Stimulated activated CD8-positive, alpha-beta memory T cell treated with anti-CD3 and anti-CD28 coated beads, Interleukin-15, amount 100 ng/mL, for 1 hour (primary cell): ENCODE results near the gene NOLC1.
"Not testable (repeated sequence)": the region's sequence is repeated elsewhere in the genome, so short reads cannot be mapped to it uniquely, and the experiment has no call there.

ENCODE experiments used
- DNase-seq: peaks from one replicate; pipeline ENCODE4 v3.0.0-alpha.2; 2020; ENCODE audit warnings: low read depth

The NOLC1 gene

DNA sequence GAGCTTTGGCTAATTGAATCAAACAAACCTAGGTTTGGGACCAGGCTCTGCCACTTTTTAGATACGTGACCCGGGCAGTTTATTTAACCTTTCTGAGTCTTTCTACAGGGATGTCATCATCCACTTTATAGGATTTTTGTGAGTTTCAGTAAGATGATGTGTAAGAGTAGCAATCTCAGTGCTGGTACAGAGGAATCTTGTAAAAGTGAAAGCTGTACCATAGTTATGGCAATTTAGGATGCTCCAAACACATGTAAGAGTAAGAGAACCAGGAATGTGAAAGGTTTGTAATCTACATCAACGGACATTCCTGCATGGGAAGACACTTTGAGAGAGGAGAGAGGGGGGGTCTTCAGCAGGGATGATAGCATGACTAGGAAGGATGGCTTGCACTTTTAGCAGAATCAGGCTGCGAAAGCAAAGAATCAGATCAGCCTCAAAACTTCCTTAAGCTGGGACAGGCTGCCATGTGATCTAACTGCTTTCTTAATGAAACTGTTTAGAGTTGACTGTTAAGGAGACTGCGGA, 968 bp downstream of the NOLC1 start:
- no peak for DNase-seq

DNA sequence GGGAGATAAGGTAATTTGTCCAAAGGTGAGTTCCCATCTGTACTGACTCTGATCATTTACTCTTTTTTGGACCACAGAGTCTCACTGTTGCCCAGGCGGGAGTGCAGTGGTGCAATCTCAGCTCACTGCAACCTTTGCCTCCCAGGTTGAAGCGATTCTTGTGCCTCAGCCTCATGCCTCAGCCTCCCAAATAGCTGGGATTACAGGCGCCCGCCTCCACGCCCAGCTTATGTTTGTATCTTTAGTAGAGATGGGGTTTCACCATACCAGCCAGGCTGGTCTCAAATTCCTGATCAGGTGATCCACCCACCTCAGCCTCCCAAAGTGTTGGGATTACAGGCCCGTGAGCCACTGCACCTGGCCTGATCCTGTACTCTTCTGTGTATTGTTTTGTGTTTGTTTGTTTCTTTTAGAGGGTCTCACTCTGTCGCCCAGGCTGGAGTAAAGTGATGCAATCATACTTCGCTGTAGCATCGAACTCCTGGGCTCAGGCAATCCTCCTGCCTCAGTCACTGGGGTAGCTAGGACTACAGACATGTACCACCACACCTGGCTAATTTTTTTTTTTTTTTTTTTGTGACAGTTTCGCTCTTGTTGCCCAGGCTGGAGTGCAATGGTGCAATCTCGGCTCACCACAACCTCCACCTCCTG, 2.4 kb downstream of the NOLC1 start:
- DNase-seq: no peak

DNA sequence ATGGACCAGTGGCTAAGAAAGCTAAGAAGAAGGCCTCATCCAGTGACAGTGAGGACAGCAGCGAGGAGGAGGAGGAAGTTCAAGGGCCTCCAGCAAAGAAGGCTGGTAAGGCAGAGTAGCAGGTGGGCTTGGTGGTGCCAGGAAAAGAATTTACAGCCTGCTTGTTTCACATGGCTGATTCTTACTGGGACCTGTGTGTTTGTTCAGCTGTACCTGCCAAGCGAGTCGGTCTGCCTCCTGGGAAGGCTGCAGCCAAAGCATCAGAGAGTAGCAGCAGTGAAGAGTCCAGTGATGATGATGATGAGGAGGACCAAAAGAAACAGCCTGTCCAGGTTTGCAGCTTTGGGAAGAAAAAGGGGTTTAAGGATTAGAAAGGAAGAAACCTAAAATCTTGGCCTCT, 5.0 kb downstream of the NOLC1 start:
- DNase-seq: no peak

DNA sequence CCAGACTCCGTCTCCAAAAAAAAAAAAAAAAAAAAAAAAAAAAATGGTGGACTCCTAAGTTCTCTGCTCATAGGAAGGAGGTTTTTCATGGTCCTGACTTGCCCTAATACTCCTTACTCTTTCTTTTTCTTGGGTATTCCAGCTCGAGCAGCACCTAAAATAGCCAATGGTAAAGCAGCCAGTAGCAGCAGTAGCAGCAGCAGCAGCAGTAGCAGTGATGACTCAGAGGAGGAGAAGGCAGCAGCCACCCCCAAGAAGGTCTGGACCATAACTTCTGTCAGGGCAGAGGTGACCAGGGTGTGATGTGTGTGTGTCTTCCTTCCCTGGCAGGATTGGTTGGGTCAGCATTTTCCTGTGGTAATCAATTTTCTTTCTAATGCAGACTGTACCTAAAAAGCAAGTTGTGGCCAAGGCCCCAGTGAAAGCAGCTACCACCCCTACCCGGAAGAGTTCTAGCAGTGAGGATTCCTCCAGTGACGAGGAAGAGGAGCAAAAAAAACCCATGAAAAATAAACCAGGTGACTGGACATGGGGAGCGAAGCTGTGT, 6.9 kb downstream of the NOLC1 start:
- DNase-seq: no peak

DNA sequence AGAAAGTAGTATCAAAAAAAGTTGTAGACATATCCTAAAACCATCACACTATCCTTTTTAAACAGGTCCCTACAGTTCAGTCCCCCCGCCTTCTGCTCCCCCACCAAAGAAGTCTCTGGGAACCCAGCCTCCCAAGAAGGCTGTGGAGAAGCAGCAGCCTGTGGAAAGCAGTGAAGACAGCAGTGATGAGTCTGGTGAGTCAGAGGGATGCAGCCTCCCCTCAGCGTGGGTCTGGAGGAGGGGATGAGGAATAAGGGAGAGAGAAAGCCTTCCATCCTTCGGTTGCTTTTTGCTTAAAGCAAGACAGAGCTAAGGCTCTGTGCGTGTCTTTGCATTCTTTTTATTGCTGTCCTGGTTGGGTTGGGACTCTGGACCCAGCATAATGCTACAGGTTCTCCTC, 7.6 kb downstream of the NOLC1 start:
- DNase-seq: no peak

DNA sequence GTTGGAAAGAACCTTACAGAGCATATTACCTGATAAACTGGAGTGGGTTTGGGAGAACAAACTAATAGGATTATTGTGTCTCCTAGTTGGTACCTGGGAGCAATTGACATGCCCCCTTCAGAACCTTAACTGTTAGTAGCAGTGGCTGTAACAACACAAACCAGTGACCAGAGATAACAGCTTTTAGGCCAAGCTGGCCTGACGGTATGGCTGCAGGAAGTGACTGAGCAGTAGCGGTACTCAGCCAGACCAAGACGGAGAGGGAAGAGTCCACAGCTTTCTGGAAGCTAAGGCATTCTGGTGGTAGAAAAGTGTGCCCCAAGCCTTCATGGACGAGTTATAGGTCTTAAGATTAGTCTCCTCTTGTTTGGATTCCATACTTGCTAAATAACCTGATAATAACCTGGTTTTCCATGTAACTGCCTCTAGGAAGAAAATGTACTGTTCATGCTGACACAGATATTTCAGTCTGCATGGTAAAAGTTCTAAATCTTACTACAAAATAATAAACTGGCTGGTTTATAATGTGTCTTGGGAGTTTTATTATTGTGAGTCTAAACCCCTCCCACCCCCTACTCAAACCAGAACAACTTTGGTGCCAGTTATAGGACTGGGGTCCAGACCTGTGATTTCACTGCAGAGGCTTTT, 11.3 kb downstream of the NOLC1 start:
- DNase-seq: no peak

DNA sequence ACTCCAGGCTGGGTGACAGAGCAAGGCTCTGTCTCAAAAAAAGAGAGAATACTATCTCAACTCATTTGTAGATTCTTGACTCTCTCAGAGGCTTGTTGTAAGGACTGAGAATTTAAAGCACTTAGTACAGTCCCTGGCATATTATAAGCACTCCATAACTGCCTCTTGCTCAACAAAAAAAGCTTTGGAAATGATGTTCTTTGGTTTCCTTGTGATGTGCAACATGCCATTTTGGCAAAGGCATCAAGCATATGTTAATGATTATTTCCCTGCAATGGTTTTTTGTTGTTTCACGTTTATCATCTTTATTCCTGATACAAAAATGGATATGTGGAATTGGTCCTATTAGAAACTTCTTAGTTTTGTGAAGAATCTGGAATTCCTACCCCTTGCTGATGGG, 15.7 kb downstream of the NOLC1 start:
- DNase-seq: no peak

DNA sequence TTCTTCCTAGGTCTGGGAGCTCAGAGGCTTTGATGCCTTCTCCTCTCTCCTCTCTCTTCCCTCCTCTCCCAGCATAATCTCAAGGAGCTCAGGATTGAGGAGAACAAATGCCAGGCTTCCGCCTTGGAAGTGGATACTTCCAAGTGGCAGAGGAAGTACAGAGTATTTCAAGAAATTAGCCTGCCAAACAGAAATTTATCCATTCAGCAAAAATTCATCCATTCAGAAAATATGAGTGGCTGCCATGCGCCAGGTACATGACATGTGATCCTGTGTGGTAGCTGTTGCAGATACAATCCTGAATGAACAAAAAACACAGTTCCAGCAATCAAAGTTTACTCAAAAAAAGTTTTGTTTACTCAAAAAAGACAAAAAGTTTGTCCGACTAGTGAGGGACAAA, 18.4 kb downstream of the NOLC1 start:
- no peak for DNase-seq

DNA sequence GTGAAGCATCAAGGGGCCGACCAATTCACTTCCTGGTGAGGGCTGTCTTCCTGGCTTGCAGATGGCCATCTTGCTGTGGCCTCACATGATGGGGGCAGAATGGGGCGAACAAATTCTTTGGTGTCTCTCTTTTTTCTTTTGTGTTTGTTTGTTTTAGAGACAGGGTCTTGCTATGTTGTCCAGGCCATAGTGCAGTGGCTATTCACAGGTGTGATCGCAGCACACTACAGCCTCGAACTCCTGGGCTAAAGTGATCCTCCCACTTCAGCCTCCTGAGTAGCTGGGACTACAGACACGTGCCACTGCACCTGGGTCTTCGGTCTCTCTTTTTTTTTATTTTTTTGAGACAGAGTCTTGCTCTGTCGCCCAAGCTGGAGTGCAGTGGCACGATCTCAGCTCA, 20.1 kb downstream of the NOLC1 start:
- DNase-seq: no peak

DNA sequence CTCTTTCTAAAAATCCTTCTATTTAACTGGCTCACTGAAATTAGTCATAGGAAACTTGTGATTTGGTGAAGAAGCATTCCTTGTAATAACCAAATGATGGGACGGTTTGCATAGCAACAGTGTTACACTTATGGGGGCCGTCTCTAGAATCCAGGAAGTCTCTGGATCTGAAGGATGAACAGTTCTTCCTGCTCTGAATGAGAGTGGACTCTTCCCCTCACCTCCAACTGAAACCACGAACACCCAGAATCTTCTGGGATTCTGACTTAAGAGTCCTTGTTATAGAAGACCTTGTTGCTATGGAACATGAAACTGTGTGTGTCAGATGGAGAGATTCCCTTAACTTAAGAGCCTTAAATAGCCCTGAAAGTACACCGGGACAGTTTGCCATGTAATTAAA, 23.2 kb downstream of the NOLC1 start:
- no peak for DNase-seq

DNA sequence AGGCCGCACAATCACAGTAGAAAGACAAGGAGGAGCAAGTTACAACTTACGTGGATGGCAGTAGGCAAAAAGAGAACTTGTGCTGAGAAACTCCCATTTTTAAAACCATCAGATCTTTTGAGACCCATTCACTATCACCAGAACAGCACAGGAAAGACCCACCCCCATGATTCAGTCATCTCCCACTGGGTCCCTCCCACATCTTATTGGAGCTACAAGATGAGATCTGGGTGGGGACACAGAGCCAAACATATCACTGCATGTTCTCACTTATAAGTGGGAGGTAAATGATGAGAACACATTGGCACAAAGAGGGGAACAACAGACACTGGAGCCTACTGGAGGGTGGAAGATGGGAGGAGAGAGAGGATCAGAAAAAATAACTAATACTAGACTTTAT, 32.4 kb downstream of the NOLC1 start:
- no peak for DNase-seq

DNA sequence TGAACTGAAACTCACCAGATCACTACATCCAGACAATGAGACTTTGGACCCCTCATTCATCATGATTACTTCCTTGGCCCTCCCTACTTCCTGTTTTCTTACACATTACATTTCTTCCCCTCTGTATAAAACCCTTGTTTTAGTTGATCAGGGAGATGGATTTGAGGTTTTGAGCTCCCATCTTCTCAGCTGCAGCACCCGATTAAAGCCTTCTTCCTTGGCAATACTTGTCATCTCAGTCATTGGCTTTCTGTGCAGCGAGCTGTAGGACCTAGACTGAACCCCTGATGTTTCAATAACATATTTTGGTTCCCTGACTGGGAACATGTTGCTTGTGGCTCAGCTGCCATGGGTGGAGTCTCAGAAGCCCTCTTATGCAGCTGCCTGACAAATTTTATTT, 33.1 kb downstream of the NOLC1 start:
- no peak for DNase-seq

DNA sequence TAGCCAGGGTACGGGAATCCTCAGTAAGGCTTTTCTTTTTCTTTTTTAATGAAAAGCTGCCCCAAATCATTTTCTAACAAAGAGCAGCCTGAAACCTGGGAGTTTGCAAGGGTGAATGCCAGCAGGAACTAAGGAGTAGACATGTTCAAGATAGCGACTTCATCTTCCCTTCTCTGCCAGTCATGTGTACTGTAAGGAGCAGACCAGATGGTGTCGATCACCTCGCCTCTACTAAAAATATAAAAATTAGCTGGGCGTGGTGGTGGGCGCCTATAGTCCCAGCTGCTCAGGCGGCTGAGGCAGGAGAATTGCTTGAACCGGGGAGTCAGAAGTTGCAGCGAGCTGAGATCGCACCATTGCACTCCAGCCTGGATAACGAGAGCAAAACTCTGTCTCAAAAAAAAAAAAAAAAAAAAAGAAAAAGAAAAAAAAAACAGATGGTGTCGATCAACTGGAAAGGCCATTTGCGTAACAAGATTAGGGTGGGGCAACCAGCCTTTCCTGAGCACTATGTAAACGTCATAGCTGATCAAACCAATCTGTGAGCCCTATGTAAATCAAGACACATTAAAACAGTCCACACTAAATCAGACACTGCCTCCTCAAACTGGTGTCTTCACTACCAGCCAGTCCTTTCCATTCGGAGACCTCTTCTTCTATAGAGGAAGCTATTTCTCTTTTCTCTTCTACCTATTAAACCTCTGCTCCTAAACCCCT, 33.8 kb downstream of the NOLC1 start:
- DNase-seq: no peak

DNA sequence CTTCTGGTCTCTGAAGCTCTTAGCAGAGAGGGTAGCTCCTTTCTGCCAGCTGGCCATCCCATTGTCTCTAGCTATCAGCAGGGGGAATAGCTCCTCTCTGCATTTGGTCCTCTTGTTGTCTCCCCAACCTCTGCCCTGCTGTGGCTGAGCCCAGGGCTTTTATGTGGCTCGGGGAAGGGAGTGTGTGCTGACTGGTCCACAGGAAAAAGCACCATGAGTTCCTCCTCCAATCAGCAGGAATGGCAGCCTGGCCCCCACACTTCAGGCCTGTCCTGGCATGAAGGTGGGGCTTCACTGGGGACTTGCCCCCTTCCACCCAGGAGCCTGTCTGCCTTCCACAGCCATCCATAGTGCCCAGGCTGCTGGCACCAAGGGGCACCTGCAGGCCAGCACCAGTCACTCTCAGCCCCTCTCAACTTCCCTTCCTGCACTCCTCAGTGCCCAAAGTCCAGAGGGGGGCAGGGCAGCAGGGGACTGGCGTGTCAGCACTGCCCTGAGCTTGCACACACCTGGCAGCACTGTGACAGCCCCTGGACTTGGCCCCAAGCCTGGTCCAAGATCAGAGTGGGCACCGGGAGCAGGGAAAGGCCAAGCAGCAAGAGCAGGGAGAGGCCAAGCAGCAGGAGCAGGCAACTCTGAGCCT, 36.2 kb downstream of the NOLC1 start:
- no peak for DNase-seq

DNA sequence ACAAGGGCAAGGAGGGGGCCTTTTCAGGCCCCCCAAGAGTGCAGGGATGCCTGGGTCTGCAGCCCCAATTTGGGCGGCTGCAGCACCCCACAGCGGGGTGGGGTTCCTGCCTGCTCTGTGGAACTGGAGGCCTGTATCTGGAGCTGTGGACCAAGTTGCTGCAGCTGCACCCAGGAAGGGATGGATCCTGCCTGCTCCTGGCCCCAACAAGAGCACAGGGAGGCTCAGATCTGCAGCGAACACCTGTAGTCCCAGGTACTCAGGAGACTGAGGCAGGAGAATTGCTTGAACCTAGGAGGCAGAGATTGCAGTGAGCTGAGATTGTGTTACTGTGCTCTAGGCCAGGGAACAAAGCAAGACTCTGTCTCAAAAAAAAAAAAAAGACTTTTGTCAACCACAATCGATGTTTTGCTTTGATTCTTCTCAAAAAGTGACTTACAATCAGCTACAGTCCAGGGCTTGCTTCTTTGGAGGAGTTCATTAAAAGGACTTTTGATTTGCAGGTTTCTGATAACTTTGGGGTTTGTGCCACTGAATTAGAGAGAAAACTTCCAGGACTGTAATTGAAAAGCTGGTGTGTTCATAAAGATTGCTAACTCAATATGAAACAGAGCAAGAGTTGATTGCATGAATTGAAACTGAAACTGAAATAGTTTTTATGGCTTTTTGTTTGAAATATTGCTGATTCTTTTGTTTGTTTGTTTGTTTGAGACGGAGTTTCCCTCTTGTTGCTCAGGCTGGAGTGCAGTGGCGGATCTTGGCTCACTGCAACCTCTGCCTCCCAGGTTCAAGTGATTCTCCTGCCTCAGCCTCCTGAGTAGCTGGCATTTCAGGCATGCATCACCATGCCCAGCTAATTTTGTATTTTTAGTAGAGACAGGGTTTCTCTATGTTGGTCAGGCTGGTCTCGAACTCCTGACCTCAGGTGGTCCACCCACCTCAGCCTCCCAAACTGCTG, 37.0 kb downstream of the NOLC1 start:
- DNase-seq: not testable (repeated sequence)

DNA sequence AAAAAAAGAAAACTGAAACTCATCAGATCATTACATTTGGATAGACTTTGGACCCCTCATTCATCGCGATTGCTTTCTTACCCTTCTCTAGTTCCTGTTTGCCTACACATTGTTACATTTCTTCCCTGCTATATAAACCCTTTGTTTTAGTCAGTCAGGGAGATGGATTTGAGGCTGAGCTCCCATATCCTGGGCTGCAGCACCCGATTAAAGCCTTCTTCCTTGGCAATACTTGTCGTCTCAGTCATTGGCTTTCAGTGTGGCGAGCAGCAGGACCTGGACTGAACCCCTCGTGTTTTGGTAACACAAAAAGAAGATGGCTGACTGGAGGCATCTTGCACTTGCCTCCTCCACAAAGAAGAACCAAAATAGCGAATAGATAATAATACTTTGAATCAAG, 39.8 kb downstream of the NOLC1 start:
- DNase-seq: no peak

DNA sequence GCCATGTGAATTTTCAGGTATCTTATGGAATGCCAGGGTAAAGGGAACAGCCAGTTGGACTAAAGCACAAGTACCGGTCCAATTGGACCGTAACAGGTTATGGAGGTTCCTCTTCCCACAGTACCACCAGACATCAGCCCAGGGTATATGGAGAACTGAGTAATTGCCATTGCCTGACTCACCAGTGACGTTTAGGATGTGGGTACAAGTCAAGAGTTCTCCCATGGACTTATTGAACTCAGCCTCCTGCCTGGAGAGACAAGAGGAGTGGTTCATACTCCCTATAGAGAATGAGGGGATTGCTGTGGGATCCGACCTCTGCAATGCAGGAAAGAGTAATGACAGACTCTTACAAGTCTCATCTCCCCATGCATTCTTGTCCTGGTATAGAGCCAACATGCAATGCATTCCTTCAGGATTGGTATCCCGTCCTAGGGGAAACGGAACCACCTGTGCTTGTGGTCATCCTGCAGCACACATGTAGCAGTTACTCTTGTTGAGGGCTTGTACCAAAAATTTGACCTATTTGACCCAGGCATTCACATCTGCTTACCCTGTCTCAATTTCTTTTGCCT, 43.2 kb downstream of the NOLC1 start:
- DNase-seq: no peak

DNA sequence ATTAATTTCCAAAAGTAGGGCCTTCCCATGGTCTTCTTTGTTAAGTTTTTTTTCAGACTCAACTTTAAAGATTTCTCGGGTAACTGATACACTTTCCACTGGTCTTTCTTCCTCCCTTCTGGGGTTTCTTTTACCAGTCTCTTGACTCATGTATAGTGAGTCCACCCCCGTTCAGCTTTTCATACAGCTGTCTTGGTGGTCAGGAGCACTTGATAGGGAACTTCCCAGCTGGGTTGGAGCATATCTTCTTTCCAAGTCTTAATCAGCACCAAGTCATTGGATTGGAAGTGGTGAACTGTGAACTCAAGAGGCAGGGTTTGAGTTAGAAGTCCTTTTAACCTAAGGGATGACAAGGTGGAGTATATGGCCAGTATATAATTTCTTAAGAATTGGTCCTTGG, 44.7 kb downstream of the NOLC1 start:
- no peak for DNase-seq

DNA sequence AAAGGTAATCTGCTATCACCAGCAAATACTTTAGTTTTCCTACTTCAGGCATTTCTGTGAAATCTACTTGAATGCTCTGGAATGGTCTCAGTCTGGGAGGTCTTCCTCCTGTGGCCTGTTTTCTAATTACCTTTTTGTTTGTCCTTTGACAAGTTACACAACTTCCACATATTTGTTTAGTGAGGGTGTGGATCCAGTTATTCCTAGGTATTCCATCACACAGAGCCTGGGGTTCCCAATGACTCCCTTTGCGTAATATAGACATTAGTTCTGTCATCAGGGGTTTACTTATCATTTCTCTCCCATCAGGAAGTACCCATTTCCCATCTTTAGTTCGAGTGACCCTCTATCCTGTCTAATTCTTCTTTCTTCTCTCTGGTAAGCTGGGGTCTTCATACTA, 45.8 kb downstream of the NOLC1 start:
- no peak for DNase-seq

DNA sequence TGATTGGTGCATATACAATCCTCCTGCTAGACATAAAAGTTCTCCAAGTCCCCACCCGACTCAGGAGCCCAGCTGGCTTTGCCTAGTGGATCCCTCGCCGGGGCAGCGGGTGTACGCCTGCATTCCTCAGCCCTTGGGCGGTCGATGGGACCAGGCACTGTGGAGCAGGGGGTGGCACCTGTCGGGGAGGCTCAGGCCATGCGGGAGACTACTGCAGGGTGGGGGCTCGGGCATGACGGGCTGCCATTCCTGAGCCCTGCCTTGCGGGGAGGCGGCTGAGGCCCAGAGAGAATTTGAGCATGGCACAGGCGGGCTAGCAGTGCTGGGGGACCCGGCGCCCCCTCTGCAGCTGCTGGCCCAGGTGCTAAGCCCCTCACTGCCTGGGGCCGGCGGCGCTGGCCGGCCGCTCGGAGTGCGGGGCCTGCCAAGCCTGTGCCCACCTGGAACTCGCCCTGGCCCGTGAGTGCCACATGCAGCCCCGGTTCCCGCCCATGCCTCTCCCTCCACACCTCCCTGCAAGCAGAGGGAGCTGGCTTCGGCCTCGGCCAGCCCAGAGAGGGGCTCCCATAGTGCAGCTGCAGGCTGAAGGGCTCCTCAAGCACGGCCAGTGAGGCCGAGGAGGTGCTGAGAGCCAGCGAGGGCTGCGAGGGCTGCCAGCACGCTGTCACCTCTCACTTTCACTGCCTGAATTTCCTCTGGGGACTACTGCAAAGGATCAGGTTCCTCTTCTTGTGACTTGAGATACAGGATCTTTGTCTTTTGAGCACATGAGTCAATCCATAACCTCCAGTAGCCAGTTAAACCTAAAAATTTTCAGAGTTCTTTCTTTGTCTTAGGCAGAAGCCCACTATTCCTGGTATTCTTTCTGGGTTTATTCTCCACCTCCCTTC, 48.8 kb downstream of the NOLC1 start:
- DNase-seq: no peak
